Neural progenitor cell (in vitro differentiated cells): ENCODE data around the gene OR56A1. TPM values are rescaled to one million over a fixed set of nuclear protein-coding genes. Genes with fewer than 3 reads are reported as not detected.
"Not testable (repeated sequence)": the region's sequence is repeated elsewhere in the genome, so short reads cannot be mapped to it uniquely, and the experiment has no call there.

Experiments used
- DNase-seq: peaks from one replicate; pipeline ENCODE4 v3.0.0-alpha.2; 2016; ENCODE audit warnings: low spot score
- H2AFZ ChIP-seq: fragments of 200-600 bp; sonication (generic); replicated peaks from 2 replicates; pipeline ENCODE4 v1.6.1; 2016; ENCODE audit warnings: antibody characterized with exemption
- H3F3A ChIP-seq: fragments of 200-600 bp; sonication (generic); 2 replicates; pipeline ENCODE4 v1.6.1; 2016; ENCODE audit warnings: antibody characterized with exemption, low read depth
- H3K27ac ChIP-seq: fragments of 200-600 bp; sonication (generic); 2 replicates; pipeline ENCODE4 v1.5.1; 2016; ENCODE audit warnings: mild to moderate bottlenecking
- H3K27me3 ChIP-seq: fragments of 200-600 bp; sonication (generic); 2 replicates; pipeline ENCODE4 v1.6.1; 2016; ENCODE audit warnings: mild to moderate bottlenecking, moderate library complexity
- H3K36me3 ChIP-seq: fragments of 200-600 bp; sonication (generic); 2 replicates; pipeline ENCODE4 v1.5.1; 2016
- H3K4me1 ChIP-seq: fragments of 200-600 bp; sonication (generic); 2 replicates; pipeline ENCODE4 v1.6.1; 2016; ENCODE audit warnings: mixed run types
- H3K4me2 ChIP-seq: fragments of 200-600 bp; sonication (generic); 2 replicates; pipeline ENCODE4 v1.6.1; 2016
- H3K4me3 ChIP-seq: fragments of 200-600 bp; sonication (generic); 2 replicates; pipeline ENCODE4 v1.5.1; 2016
- H3K79me2 ChIP-seq: fragments of 200-600 bp; sonication (generic); 2 replicates; pipeline ENCODE4 v1.6.1; 2016; ENCODE audit warnings: low read depth
- H3K9ac ChIP-seq: fragments of 200-600 bp; sonication (generic); 2 replicates; pipeline ENCODE4 v1.6.1; 2016
- H3K9me3 ChIP-seq: fragments of 200-600 bp; sonication (generic); 2 replicates; pipeline ENCODE4 v1.5.1; 2016; ENCODE audit warnings: low read depth
- H4K20me1 ChIP-seq: fragments of 200-600 bp; sonication (generic); 2 replicates; pipeline ENCODE4 v1.6.1; 2016; ENCODE audit warnings: low read depth
- H3K27ac Mint-ChIP-seq: 3 replicates; pipeline ENCODE4 v1.8.0; 2021; ENCODE audit warnings: mixed read lengths
- H3K27me3 Mint-ChIP-seq: 2 replicates; pipeline ENCODE4 v1.8.0; 2022; ENCODE audit warnings: low read depth, mild to moderate bottlenecking, inconsistent platforms, moderate library complexity, mixed read lengths; ENCODE audit not compliant: insufficient read depth
- H3K36me3 Mint-ChIP-seq: 3 replicates; pipeline ENCODE4 v1.8.0; 2021; ENCODE audit warnings: mixed read lengths
- H3K4me1 Mint-ChIP-seq: 3 replicates; pipeline ENCODE4 v1.8.0; 2021; ENCODE audit warnings: mixed read lengths
- H3K4me3 Mint-ChIP-seq: 3 replicates; pipeline ENCODE4 v1.8.0; 2021; ENCODE audit warnings: mild to moderate bottlenecking, moderate library complexity, mixed read lengths
- H3K9me3 Mint-ChIP-seq: 3 replicates; pipeline ENCODE4 v1.8.0; 2020; ENCODE audit warnings: mixed read lengths
- EZH2 ChIP-seq: fragments of 200-600 bp; sonication (generic); IDR thresholded peaks from 2 replicates; pipeline ENCODE4 v1.6.1; 2017; ENCODE audit warnings: antibody characterized with exemption, mild to moderate bottlenecking, moderate library complexity
- EZH2phosphoT487 ChIP-seq: fragments of 200-600 bp; sonication (generic); IDR thresholded peaks from 2 replicates; pipeline ENCODE4 v1.6.1; 2017; ENCODE audit warnings: antibody characterized with exemption
- total RNA-seq: library from RNA; depleted of rRNA; stranded (reverse); fragments of >200 nt; gene quantifications from 2 replicates; pipeline ENCODE4 v1.2.3, GENCODE V29; 2015; ENCODE audit warnings: low replicate concordance
- TF ChIP-seq, protein P1 (sequence below): fragments of 200-600 bp; sonication (generic); IDR thresholded peaks from 2 replicates; pipeline ENCODE4 v1.5.1; 2017; ENCODE audit warnings: antibody characterized with exemption, mild to moderate bottlenecking

OR56A1 gene, protein sequence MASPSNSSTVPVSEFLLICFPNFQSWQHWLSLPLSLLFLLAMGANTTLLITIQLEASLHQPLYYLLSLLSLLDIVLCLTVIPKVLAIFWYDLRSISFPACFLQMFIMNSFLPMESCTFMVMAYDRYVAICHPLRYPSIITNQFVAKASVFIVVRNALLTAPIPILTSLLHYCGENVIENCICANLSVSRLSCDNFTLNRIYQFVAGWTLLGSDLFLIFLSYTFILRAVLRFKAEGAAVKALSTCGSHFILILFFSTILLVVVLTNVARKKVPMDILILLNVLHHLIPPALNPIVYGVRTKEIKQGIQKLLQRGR
- total RNA-seq: 0.87 and 1.8 TPM in 2 replicates

DNA sequence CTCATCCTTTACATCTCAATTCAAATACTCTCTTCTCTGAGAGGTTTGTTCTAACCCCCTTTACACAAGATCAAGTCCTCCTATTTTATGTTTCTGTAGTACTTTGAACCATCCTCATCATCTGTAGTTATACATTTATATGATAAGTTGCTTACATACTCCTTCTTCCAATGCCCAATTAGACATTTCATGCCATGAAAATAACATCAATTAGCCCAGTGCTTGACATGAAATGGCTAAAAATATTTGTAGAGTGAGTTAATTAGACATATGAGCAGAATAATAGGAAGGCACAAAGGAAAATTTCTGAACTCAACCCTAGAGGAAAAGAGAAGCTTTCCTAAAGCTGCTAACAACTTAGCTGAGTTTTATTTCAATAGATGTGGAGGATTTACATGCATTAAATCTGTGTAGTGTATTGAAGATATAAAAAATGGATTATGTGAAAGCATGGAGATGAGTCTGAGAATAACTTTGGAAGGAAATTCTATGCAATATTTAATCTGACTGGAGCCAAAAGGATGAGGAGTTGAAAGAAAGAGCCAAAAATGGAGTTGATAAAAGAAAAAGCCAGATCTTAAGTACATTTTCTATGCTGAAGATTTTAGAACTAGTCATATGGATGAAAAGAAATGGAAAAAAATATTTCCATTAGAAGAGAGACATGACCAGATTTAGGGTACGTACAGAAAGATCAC is at the start of gene OR56A1:
Gene OR56A1 (minus strand): TSS at position 51 of the 698 bp plus-strand sequence. CDS start 3,066 bp downstream, outside the sequence.
- Histone ChIP-seq H3K9me3 (no peaks in the 10 kb centered on the region), H3K9ac (no peak within 1 kb of the TSS), H3K27ac (no peak within 1 kb of the TSS), H3K4me3 (no peak within 1 kb of the TSS), H3K36me3 (no peaks in the 10 kb centered on the region), H3K27me3 (no peaks in the 10 kb centered on the region), H2AFZ (no peak within 1 kb of the TSS), H3K79me2 (no peaks in the 10 kb centered on the region), H3K4me2 (no peak within 1 kb of the TSS), H3K4me1 (no peaks in the 10 kb centered on the region), H3F3A (no peaks in the 10 kb centered on the region), H4K20me1 (no peaks in the 10 kb centered on the region)
- Mint-ChIP-seq H3K9me3 (no peaks in the 10 kb centered on the region), H3K27ac (no peak within 1 kb of the TSS), H3K27me3 (no peaks in the 10 kb centered on the region), H3K4me3 (no peak within 1 kb of the TSS), H3K4me1 (no peaks in the 10 kb centered on the region), H3K36me3 (no peaks in the 10 kb centered on the region)
- no peak for DNase-seq
- TF ChIP-seq, protein P1, sequence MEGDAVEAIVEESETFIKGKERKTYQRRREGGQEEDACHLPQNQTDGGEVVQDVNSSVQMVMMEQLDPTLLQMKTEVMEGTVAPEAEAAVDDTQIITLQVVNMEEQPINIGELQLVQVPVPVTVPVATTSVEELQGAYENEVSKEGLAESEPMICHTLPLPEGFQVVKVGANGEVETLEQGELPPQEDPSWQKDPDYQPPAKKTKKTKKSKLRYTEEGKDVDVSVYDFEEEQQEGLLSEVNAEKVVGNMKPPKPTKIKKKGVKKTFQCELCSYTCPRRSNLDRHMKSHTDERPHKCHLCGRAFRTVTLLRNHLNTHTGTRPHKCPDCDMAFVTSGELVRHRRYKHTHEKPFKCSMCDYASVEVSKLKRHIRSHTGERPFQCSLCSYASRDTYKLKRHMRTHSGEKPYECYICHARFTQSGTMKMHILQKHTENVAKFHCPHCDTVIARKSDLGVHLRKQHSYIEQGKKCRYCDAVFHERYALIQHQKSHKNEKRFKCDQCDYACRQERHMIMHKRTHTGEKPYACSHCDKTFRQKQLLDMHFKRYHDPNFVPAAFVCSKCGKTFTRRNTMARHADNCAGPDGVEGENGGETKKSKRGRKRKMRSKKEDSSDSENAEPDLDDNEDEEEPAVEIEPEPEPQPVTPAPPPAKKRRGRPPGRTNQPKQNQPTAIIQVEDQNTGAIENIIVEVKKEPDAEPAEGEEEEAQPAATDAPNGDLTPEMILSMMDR: no peak
- TF ChIP-seq EZH2phosphoT487: no peak
- TF ChIP-seq EZH2: no peak

DNA sequence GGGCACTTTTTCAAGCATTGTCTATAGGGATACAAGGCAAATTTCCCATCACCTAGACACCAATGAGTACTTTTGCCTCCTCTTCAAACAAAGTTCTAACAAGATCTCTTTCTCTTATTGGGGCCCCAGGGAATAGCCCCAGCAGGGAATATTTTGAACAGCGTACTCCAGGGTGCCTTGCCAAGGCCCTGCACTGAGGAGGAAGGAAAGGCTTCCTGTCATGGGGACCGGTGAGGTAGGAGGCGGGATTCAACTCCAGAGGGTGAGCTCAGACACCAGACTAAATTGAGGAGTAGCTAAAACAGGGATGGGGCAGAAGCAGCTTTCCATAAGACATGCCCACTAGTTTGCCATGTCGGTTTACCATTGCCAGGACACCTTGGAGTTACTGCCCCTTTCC is 48.9 kb upstream of the OR56A1 start:
- H3K9me3 ChIP-seq: no peaks in the 10 kb centered on the region
- H3F3A ChIP-seq: no peaks in the 10 kb centered on the region
- H2AFZ ChIP-seq: no peak overlapping the region
- H3K27me3 ChIP-seq: no peaks in the 10 kb centered on the region
- Mint-ChIP-seq H3K4me1 (no peaks in the 10 kb centered on the region), H3K27me3 (peaks cover 2% of the 10 kb centered on the region), H3K9me3 (peaks cover 6% of the 10 kb centered on the region), H3K36me3 (no peaks in the 10 kb centered on the region), H3K4me3 (no peak overlapping the region), H3K27ac (no peak overlapping the region)
- H3K36me3 ChIP-seq: no peaks in the 10 kb centered on the region
- H3K4me1 ChIP-seq: peaks cover 7% of the 10 kb centered on the region
- H3K4me2 ChIP-seq: no peak overlapping the region
- no peaks in the 10 kb centered on the region for H3K79me2 ChIP-seq
- no peak overlapping the region for H3K9ac ChIP-seq
- H4K20me1 ChIP-seq: no peaks in the 10 kb centered on the region
- no peak overlapping the region for H3K27ac ChIP-seq
- no peak for DNase-seq
- no peak for TF ChIP-seq EZH2
- TF ChIP-seq, protein P1: no peak
- TF ChIP-seq EZH2phosphoT487: no peak
- H3K4me3 ChIP-seq: no peak overlapping the region

DNA sequence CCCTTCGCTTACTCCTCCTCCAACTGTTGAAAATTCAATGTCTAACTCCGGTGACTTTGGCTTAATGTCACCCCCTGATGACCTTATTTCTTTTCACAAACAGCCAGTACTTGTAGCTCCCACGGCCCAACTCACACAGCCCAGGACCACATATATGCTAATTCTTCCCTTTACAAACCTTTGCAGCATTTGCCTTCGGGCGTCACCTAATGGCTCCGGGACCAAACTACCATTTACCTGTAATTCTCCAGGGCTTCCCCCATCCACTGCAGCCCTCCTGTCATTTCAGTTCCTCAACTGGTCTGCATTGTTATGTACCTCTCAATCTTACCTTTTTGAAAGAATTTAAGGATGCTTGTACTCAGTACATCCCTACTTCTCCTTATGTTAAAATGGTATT is 47.2 kb upstream of the OR56A1 start:
- no peak overlapping the region for H3K27ac ChIP-seq
- Mint-ChIP-seq H3K9me3 (peaks cover 6% of the 10 kb centered on the region), H3K27ac (no peak overlapping the region), H3K4me3 (no peak overlapping the region), H3K36me3 (no peaks in the 10 kb centered on the region), H3K4me1 (no peaks in the 10 kb centered on the region), H3K27me3 (peaks cover 2% of the 10 kb centered on the region)
- no peaks in the 10 kb centered on the region for H3K9me3 ChIP-seq
- no peaks in the 10 kb centered on the region for H3K27me3 ChIP-seq
- no peaks in the 10 kb centered on the region for H3K36me3 ChIP-seq
- no peak overlapping the region for H3K9ac ChIP-seq
- H3K79me2 ChIP-seq: no peaks in the 10 kb centered on the region
- H3K4me2 ChIP-seq: no peak overlapping the region
- H3K4me1 ChIP-seq: peaks cover 7% of the 10 kb centered on the region
- no peak overlapping the region for H3K4me3 ChIP-seq
- H4K20me1 ChIP-seq: no peaks in the 10 kb centered on the region
- TF ChIP-seq EZH2 (no peak), EZH2phosphoT487 (no peak)
- TF ChIP-seq, protein P1: no peak
- DNase-seq: no peak
- H2AFZ ChIP-seq: no peak overlapping the region
- no peaks in the 10 kb centered on the region for H3F3A ChIP-seq

DNA sequence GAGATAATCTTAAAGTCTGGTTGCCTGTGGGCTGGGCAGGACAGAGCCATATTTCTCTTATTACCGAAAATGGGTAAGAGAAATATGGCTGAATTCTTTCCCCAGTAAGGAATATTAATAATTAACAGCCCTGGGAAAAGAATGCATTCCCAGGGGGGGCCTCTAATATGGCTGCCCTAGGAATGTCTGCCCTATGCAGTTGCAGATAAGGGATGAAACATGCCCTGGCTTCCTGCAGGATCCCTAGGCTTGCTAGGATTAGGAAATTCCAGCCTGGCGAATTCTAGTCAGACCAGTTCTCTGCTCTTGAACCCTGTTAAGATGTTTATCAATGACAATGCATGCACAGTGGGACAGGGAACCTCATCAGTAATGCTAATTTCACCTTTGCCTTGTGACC is 45.9 kb upstream of the OR56A1 start:
- not testable (repeated sequence) for H3K27me3 ChIP-seq, H3K9ac ChIP-seq, H3K79me2 ChIP-seq, H3K36me3 Mint-ChIP-seq, H3K9me3 ChIP-seq, H3K4me2 ChIP-seq, H3K4me1 Mint-ChIP-seq, H3K9me3 Mint-ChIP-seq, H4K20me1 ChIP-seq, H3F3A ChIP-seq, H3K4me3 Mint-ChIP-seq, DNase-seq, H3K4me3 ChIP-seq, H3K27ac ChIP-seq, H2AFZ ChIP-seq, H3K27ac Mint-ChIP-seq, H3K36me3 ChIP-seq, H3K27me3 Mint-ChIP-seq, H3K4me1 ChIP-seq
